ENCODE data around the gene SHISA9. TPM values are rescaled to one million over a fixed set of nuclear protein-coding genes. Genes with fewer than 3 reads are reported as not detected.

SHISA9 gene
- total and polyA plus RNA-seq, 5 donors from 2014 or later: not detected

DNA sequence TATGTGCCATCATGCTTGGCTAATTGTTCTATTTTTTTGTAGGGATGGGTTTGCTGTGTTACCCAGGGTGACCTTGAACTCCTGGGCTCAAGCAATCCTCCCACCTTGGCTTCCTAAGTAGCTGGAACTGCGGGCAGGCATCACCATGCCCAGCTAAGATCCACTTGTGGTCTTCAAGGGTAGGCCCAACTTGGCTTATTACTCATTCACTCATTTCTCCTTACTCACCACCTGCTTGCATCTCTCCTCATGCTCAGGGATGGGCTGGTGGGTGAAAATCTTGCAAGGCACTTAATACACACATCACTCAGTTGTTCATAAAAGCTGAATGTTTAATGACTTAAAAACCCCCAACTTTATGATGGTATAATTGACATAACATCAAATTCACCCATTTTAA is 207.8 kb downstream of the SHISA9 start:
- no peak for DNase-seq
- H3K27me3 Mint-ChIP-seq: no peaks in the 10 kb centered on the region
- H3K4me1 Mint-ChIP-seq: no peaks in the 10 kb centered on the region
- H3K9me3 ChIP-seq (ENCODE audit: control insufficient read depth in 2 of 2, low read length in 2 of 2): no peaks in the 10 kb centered on the region
- H3K4me1 ChIP-seq (ENCODE audit: control insufficient read depth, insufficient read depth, low read length, poor library complexity, severe bottlenecking): no peaks in the 10 kb centered on the region
- H3K4me3 Mint-ChIP-seq: no peak overlapping the region
- H3K36me3 Mint-ChIP-seq: no peaks in the 10 kb centered on the region
- H3K27ac ChIP-seq (ENCODE audit: insufficient read depth, low read length, poor library complexity, severe bottlenecking): no peak overlapping the region
- H3K36me3 ChIP-seq (ENCODE audit: control insufficient read depth, insufficient read depth, low read length): no peaks in the 10 kb centered on the region
- no peak for ATAC-seq (ENCODE audit: low read depth in 2 of 2)
- H3K27ac Mint-ChIP-seq: no peak overlapping the region
- no peaks in the 10 kb centered on the region for H3K27me3 ChIP-seq (ENCODE audit: control insufficient read depth, insufficient read depth, low read length)
- H3K4me3 ChIP-seq (ENCODE audit: low read depth, low read length): no peak overlapping the region
- peaks cover 0 to 10% (median 5%) of the 10 kb centered on the region in 7 donors for H3K9me3 Mint-ChIP-seq

DNA sequence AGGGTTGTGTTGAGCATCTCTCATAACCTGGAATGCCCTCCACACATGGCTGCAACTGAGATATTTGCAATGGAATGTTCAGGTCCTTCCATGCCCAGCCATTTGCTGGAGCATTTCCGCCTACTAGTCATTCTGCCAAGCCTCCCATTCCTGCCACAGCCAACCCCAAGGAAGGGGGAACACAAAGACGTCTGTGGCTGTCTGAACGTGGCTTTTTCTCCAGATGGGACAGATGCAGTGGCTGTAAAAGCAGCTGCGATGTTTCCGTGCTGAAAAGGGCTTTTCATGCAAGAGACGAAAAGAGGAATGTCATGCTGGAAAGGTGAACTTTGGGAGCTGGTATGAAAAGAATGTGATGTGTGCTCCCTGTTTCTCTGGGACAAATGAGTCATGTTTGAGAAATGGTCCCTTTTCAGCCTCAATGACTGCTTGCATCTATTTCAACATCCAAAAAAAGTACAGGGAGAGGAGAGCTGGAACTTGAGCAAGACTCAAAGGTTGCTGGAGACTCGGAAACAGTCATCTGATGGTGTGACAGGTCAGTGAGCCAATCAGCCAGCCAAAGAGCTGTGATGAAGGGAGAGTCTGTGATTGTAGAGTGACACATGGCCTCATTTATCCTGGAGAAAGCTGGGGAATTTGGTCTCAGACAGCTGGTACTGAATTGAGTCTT is 208.9 kb downstream of the SHISA9 start:
- H3K4me1 Mint-ChIP-seq: no peaks in the 10 kb centered on the region
- ATAC-seq (ENCODE audit: low read depth in 2 of 2) (no peak), DNase-seq (no peak)
- Histone ChIP-seq H3K36me3 (ENCODE audit: control insufficient read depth, insufficient read depth, low read length) (no peaks in the 10 kb centered on the region), H3K9me3 (ENCODE audit: control insufficient read depth in 2 of 2, low read length in 2 of 2) (no peaks in the 10 kb centered on the region), H3K4me3 (ENCODE audit: low read depth, low read length) (no peak overlapping the region), H3K27me3 (ENCODE audit: control insufficient read depth, insufficient read depth, low read length) (no peaks in the 10 kb centered on the region), H3K27ac (ENCODE audit: insufficient read depth, low read length, poor library complexity, severe bottlenecking) (no peak overlapping the region), H3K4me1 (ENCODE audit: control insufficient read depth, insufficient read depth, low read length, poor library complexity, severe bottlenecking) (no peaks in the 10 kb centered on the region)
- H3K27me3 Mint-ChIP-seq: no peaks in the 10 kb centered on the region
- H3K4me3 Mint-ChIP-seq: no peak overlapping the region
- no peaks in the 10 kb centered on the region for H3K36me3 Mint-ChIP-seq
- no peak overlapping the region for H3K27ac Mint-ChIP-seq
- peaks cover 0 to 7% (median 6%) of the 10 kb centered on the region in 7 donors for H3K9me3 Mint-ChIP-seq

DNA sequence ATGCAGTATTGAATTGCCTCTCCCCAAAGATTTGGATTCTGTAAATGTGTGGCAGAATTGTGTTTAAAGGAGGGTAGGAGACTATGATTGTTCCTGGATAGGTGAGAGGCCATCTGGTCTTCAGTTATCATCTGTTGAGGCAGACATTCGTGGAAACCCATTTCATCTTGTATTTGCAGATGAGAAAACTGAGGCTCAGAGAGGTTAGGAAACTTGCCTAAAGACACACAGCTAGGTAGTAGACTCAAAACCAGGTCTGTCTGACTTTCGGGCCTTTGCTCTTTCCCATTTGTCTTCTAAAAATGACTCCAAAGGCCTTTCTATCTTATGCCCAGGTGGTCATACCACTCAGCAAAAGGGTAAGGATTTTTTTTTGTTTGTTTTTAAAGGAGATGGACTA is 210.3 kb downstream of the SHISA9 start:
- H3K9me3 ChIP-seq (ENCODE audit: control insufficient read depth in 2 of 2, low read length in 2 of 2): no peaks in the 10 kb centered on the region
- no peak for DNase-seq
- no peak overlapping the region for H3K27ac ChIP-seq (ENCODE audit: insufficient read depth, low read length, poor library complexity, severe bottlenecking)
- Mint-ChIP-seq H3K4me3 (no peak overlapping the region), H3K36me3 (no peaks in the 10 kb centered on the region), H3K4me1 (no peaks in the 10 kb centered on the region), H3K27ac (no peak overlapping the region), H3K27me3 (no peaks in the 10 kb centered on the region), H3K9me3 (peaks cover 0 to 8% (median 5%) of the 10 kb centered on the region in 7 donors)
- no peaks in the 10 kb centered on the region for H3K27me3 ChIP-seq (ENCODE audit: control insufficient read depth, insufficient read depth, low read length)
- no peaks in the 10 kb centered on the region for H3K4me1 ChIP-seq (ENCODE audit: control insufficient read depth, insufficient read depth, low read length, poor library complexity, severe bottlenecking)
- no peaks in the 10 kb centered on the region for H3K36me3 ChIP-seq (ENCODE audit: control insufficient read depth, insufficient read depth, low read length)
- H3K4me3 ChIP-seq (ENCODE audit: low read depth, low read length): no peak overlapping the region
- ATAC-seq (ENCODE audit: low read depth in 2 of 2): no peak

DNA sequence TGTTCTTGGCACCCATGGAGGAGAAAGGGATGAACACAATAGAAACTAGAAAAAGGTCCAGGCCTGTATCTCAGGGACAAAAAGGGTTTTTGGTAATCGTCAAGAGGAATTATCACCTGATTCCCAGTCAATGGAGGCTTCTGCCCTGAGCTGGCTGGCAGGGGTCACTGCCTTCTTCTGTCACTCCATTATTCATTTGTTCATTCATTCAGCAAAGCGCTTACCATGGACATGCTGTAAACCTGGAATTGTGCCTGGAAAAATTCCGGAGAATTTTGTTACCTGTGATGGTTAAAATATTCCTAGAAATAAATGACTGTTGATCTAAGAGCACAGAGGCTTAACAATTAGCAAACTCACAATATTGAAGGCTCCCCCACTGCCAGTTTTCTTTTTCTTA is 212.3 kb downstream of the SHISA9 start:
- H3K9me3 ChIP-seq (ENCODE audit: control insufficient read depth in 2 of 2, low read length in 2 of 2): no peaks in the 10 kb centered on the region
- peaks cover 0 to 8% (median 5%) of the 10 kb centered on the region in 7 donors for H3K9me3 Mint-ChIP-seq

DNA sequence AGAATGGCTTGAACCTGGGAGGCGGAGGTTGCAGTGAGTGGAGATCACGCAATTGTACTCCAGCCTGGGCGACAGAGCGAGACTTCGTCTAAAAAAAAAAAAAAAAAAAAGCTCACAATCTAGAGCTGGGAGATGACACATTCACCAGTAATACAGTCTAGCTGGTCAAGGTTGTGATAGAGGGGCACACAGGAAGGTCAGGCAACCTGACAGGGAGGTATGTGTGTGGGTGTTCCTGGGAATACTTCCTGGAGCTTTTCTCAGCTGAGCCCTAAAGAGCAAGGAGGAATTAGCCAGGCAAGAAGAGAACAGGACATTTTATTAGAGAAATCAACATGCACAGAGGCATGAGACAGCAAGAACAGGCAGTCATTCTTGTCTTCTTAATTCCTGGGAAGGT is 216.7 kb downstream of the SHISA9 start:
- no peak overlapping the region for H3K4me3 ChIP-seq (ENCODE audit: low read depth, low read length)
- ATAC-seq (ENCODE audit: low read depth in 2 of 2) (no peak), DNase-seq (no peak)
- H3K36me3 ChIP-seq (ENCODE audit: control insufficient read depth, insufficient read depth, low read length): no peaks in the 10 kb centered on the region
- no peaks in the 10 kb centered on the region for H3K9me3 ChIP-seq (ENCODE audit: control insufficient read depth in 2 of 2, low read length in 2 of 2)
- no peaks in the 10 kb centered on the region for H3K27me3 Mint-ChIP-seq
- H3K27me3 ChIP-seq (ENCODE audit: control insufficient read depth, insufficient read depth, low read length): no peaks in the 10 kb centered on the region
- H3K36me3 Mint-ChIP-seq: no peaks in the 10 kb centered on the region
- H3K27ac ChIP-seq (ENCODE audit: insufficient read depth, low read length, poor library complexity, severe bottlenecking): no peak overlapping the region
- H3K4me1 ChIP-seq (ENCODE audit: control insufficient read depth, insufficient read depth, low read length, poor library complexity, severe bottlenecking): no peaks in the 10 kb centered on the region
- peaks cover 0 to 8% (median 3%) of the 10 kb centered on the region in 7 donors for H3K9me3 Mint-ChIP-seq
- H3K4me3 Mint-ChIP-seq: no peak overlapping the region
- no peak overlapping the region for H3K27ac Mint-ChIP-seq
- H3K4me1 Mint-ChIP-seq: no peaks in the 10 kb centered on the region

More for the DNA sequence above, 212.3 kb downstream of the SHISA9 start:
- H3K36me3 ChIP-seq (ENCODE audit: control insufficient read depth, insufficient read depth, low read length): no peaks in the 10 kb centered on the region
- Mint-ChIP-seq H3K27me3 (no peaks in the 10 kb centered on the region), H3K27ac (no peak overlapping the region), H3K36me3 (no peaks in the 10 kb centered on the region), H3K4me3 (no peak overlapping the region), H3K4me1 (no peaks in the 10 kb centered on the region)
- H3K4me1 ChIP-seq (ENCODE audit: control insufficient read depth, insufficient read depth, low read length, poor library complexity, severe bottlenecking): no peaks in the 10 kb centered on the region
- H3K27ac ChIP-seq (ENCODE audit: insufficient read depth, low read length, poor library complexity, severe bottlenecking): no peak overlapping the region
- no peak overlapping the region for H3K4me3 ChIP-seq (ENCODE audit: low read depth, low read length)
- ATAC-seq (ENCODE audit: low read depth in 2 of 2) (no peak), DNase-seq (no peak)
- no peaks in the 10 kb centered on the region for H3K27me3 ChIP-seq (ENCODE audit: control insufficient read depth, insufficient read depth, low read length)

DNA sequence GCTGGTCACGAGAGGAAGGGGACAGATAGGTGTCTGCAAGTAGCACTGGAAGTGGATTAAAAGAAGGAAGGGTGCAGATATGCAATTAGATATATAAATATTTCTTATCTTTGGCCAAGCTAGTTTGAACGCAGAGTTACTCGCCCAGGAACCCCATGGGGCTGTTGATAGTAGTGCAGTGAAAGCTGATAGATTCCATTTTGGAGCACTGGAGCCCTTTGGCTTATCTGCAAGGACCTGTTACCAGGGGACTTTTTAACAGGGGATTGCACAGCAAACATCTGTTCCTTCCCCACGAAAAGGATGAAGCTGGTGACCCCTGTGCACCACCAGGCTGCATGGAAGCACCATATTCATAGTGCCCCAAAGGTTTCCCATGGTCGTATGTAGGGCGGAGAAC is 218.7 kb downstream of the SHISA9 start:
- H3K4me3 Mint-ChIP-seq: no peak overlapping the region
- H3K27ac ChIP-seq (ENCODE audit: insufficient read depth, low read length, poor library complexity, severe bottlenecking): no peak overlapping the region
- H3K4me1 ChIP-seq (ENCODE audit: control insufficient read depth, insufficient read depth, low read length, poor library complexity, severe bottlenecking): no peaks in the 10 kb centered on the region
- DNase-seq (no peak), ATAC-seq (ENCODE audit: low read depth in 2 of 2) (no peak)
- no peaks in the 10 kb centered on the region for H3K36me3 ChIP-seq (ENCODE audit: control insufficient read depth, insufficient read depth, low read length)
- H3K4me3 ChIP-seq (ENCODE audit: low read depth, low read length): no peak overlapping the region
- H3K9me3 ChIP-seq (ENCODE audit: control insufficient read depth in 2 of 2, low read length in 2 of 2): no peaks in the 10 kb centered on the region
- H3K36me3 Mint-ChIP-seq: no peaks in the 10 kb centered on the region
- H3K9me3 Mint-ChIP-seq: peaks cover 0 to 9% (median 0%) of the 10 kb centered on the region in 7 donors
- no peaks in the 10 kb centered on the region for H3K27me3 Mint-ChIP-seq
- no peaks in the 10 kb centered on the region for H3K27me3 ChIP-seq (ENCODE audit: control insufficient read depth, insufficient read depth, low read length)
- no peak overlapping the region for H3K27ac Mint-ChIP-seq
- no peaks in the 10 kb centered on the region for H3K4me1 Mint-ChIP-seq

DNA sequence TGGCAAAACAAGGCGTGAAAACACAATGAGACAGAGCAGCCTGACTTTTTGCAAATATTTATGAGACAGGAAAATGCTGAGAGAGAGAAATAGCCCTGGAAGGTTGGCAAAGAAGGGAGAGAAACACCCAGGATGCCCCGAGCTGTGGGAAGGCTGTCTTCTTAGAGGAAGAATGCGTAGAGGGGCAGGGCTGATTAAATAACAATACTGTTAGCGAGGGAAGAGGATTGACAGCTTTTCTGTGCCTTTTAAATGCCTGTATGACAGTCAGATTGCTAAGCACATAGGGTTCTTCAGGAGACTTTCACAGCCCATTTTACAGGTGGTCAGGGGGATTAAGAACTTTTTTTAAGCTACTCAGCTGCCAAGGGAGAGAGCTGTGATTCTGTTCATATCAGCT is 219.2 kb downstream of the SHISA9 start:
- Mint-ChIP-seq H3K4me3 (no peak overlapping the region), H3K27me3 (no peaks in the 10 kb centered on the region), H3K4me1 (no peaks in the 10 kb centered on the region), H3K36me3 (no peaks in the 10 kb centered on the region), H3K9me3 (peaks cover 0 to 5% (median 0%) of the 10 kb centered on the region in 7 donors), H3K27ac (no peak overlapping the region)
- Histone ChIP-seq H3K27ac (ENCODE audit: insufficient read depth, low read length, poor library complexity, severe bottlenecking) (no peak overlapping the region), H3K36me3 (ENCODE audit: control insufficient read depth, insufficient read depth, low read length) (no peaks in the 10 kb centered on the region), H3K4me3 (ENCODE audit: low read depth, low read length) (no peak overlapping the region), H3K4me1 (ENCODE audit: control insufficient read depth, insufficient read depth, low read length, poor library complexity, severe bottlenecking) (no peaks in the 10 kb centered on the region), H3K27me3 (ENCODE audit: control insufficient read depth, insufficient read depth, low read length) (no peaks in the 10 kb centered on the region), H3K9me3 (ENCODE audit: control insufficient read depth in 2 of 2, low read length in 2 of 2) (no peaks in the 10 kb centered on the region)
- DNase-seq (no peak), ATAC-seq (ENCODE audit: low read depth in 2 of 2) (no peak)

DNA sequence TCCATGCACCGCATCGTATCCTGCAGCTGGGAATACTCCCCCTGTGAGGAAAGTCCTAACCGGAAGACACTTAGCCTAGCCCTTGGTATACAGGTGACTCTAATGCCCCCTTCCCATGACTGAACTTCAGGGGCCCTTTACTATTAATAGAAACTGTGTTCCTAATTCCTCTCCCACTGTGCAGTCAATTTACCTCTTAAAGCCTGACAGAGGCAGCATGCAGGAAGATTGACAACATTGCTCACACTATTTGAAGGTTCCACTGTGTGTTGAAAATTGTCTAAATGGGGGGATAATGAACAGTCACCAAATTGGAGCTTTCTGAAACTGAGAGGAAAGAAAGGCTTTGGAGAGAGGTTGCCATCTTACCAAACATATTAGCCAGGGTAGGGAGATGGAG is 222.6 kb downstream of the SHISA9 start:
- no peak overlapping the region for H3K4me3 Mint-ChIP-seq
- DNase-seq (no peak), ATAC-seq (ENCODE audit: low read depth in 2 of 2) (no peak)
- no peaks in the 10 kb centered on the region for H3K4me1 ChIP-seq (ENCODE audit: control insufficient read depth, insufficient read depth, low read length, poor library complexity, severe bottlenecking)
- no peaks in the 10 kb centered on the region for H3K36me3 Mint-ChIP-seq
- H3K27me3 Mint-ChIP-seq: no peaks in the 10 kb centered on the region
- H3K4me1 Mint-ChIP-seq: no peaks in the 10 kb centered on the region
- no peaks in the 10 kb centered on the region for H3K27me3 ChIP-seq (ENCODE audit: control insufficient read depth, insufficient read depth, low read length)
- H3K4me3 ChIP-seq (ENCODE audit: low read depth, low read length): no peak overlapping the region
- no peak overlapping the region for H3K27ac ChIP-seq (ENCODE audit: insufficient read depth, low read length, poor library complexity, severe bottlenecking)
- H3K9me3 ChIP-seq (ENCODE audit: control insufficient read depth in 2 of 2, low read length in 2 of 2): no peaks in the 10 kb centered on the region
- H3K27ac Mint-ChIP-seq: no peak overlapping the region
- peaks cover 0 to 5% (median 0%) of the 10 kb centered on the region in 7 donors for H3K9me3 Mint-ChIP-seq
- no peaks in the 10 kb centered on the region for H3K36me3 ChIP-seq (ENCODE audit: control insufficient read depth, insufficient read depth, low read length)
